GM23338 (cell line): Measurements from ENCODE around the gene NTM.

Source experiments
- CREB1 ChIP-seq: fragments of 250-450 bp; sonication (Bioruptor Pico); IDR thresholded peaks from 2 replicates; pipeline ENCODE4 v1.5.0; 2020; ENCODE audit warnings: low read depth, mild to moderate bottlenecking, moderate library complexity
- ETS1 ChIP-seq: IDR thresholded peaks from 2 replicates; pipeline ENCODE4 v1.6.1; 2016; ENCODE audit warnings: antibody characterized with exemption
- EZH2 ChIP-seq: fragments of 200-600 bp; sonication (generic); IDR thresholded peaks from one replicate; pipeline ENCODE4 v1.8.0; 2017; ENCODE audit warnings: antibody characterized with exemption, mild to moderate bottlenecking, low read depth; ENCODE audit not compliant: unreplicated experiment
- EZH2phosphoT487 ChIP-seq: fragments of 200-600 bp; sonication (generic); IDR thresholded peaks from one replicate; pipeline ENCODE4 v1.8.1; 2018; ENCODE audit warnings: antibody characterized with exemption; ENCODE audit not compliant: unreplicated experiment
- JUNB ChIP-seq: IDR thresholded peaks from one replicate; pipeline ENCODE4 v1.6.1; 2016; ENCODE audit warnings: antibody characterized with exemption; ENCODE audit not compliant: unreplicated experiment
- POLR2AphosphoS5 ChIP-seq: IDR thresholded peaks from 2 replicates; pipeline ENCODE4 v1.6.1; 2016; ENCODE audit warnings: antibody characterized with exemption, low read depth
- REST ChIP-seq: IDR thresholded peaks from one replicate; pipeline ENCODE4 v1.6.1; 2018; ENCODE audit warnings: antibody characterized with exemption; ENCODE audit not compliant: unreplicated experiment
- STAT1 ChIP-seq: IDR thresholded peaks from one replicate; pipeline ENCODE4 v1.6.1; 2016; ENCODE audit warnings: antibody characterized with exemption; ENCODE audit not compliant: unreplicated experiment
- TF ChIP-seq, protein P1 (sequence below), 2 experiments: fragments of 200-600 bp in 1 of 2; sonication (generic) in 1 of 2; conservative IDR thresholded peaks; 2 replicates each; pipeline versions ENCODE4 v1.5.1 to v1.6.1; 2016 to 2017; ENCODE audit warnings: antibody characterized with exemption in 2 of 2, low read depth in 2 of 2, mild to moderate bottlenecking in 2 of 2, moderate library complexity in 1 of 2
- TF ChIP-seq, protein P2 (sequence below): fragments of 250-450 bp; sonication (Bioruptor Pico); IDR thresholded peaks from 2 replicates; pipeline ENCODE4 v1.5.0; 2020; ENCODE audit warnings: mild to moderate bottlenecking, moderate library complexity

GRCh38 chr11:131913267-131913666 is 542.9 kb downstream of the NTM start:
- TF ChIP-seq, protein P1, sequence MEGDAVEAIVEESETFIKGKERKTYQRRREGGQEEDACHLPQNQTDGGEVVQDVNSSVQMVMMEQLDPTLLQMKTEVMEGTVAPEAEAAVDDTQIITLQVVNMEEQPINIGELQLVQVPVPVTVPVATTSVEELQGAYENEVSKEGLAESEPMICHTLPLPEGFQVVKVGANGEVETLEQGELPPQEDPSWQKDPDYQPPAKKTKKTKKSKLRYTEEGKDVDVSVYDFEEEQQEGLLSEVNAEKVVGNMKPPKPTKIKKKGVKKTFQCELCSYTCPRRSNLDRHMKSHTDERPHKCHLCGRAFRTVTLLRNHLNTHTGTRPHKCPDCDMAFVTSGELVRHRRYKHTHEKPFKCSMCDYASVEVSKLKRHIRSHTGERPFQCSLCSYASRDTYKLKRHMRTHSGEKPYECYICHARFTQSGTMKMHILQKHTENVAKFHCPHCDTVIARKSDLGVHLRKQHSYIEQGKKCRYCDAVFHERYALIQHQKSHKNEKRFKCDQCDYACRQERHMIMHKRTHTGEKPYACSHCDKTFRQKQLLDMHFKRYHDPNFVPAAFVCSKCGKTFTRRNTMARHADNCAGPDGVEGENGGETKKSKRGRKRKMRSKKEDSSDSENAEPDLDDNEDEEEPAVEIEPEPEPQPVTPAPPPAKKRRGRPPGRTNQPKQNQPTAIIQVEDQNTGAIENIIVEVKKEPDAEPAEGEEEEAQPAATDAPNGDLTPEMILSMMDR (conservative IDR thresholded peaks at IDR 0.05; ENCODE audit: low read depth in 2 of 2), result no peak
- TF ChIP-seq EZH2, result no peak
- no peak for TF ChIP-seq REST
- TF ChIP-seq ETS1, result no peak
- TF ChIP-seq POLR2AphosphoS5, result no peak
- no peak for TF ChIP-seq EZH2phosphoT487
- TF ChIP-seq CREB1, result no peak
- TF ChIP-seq JUNB, result no peak
- no peak for TF ChIP-seq STAT1
- TF ChIP-seq, protein P2, sequence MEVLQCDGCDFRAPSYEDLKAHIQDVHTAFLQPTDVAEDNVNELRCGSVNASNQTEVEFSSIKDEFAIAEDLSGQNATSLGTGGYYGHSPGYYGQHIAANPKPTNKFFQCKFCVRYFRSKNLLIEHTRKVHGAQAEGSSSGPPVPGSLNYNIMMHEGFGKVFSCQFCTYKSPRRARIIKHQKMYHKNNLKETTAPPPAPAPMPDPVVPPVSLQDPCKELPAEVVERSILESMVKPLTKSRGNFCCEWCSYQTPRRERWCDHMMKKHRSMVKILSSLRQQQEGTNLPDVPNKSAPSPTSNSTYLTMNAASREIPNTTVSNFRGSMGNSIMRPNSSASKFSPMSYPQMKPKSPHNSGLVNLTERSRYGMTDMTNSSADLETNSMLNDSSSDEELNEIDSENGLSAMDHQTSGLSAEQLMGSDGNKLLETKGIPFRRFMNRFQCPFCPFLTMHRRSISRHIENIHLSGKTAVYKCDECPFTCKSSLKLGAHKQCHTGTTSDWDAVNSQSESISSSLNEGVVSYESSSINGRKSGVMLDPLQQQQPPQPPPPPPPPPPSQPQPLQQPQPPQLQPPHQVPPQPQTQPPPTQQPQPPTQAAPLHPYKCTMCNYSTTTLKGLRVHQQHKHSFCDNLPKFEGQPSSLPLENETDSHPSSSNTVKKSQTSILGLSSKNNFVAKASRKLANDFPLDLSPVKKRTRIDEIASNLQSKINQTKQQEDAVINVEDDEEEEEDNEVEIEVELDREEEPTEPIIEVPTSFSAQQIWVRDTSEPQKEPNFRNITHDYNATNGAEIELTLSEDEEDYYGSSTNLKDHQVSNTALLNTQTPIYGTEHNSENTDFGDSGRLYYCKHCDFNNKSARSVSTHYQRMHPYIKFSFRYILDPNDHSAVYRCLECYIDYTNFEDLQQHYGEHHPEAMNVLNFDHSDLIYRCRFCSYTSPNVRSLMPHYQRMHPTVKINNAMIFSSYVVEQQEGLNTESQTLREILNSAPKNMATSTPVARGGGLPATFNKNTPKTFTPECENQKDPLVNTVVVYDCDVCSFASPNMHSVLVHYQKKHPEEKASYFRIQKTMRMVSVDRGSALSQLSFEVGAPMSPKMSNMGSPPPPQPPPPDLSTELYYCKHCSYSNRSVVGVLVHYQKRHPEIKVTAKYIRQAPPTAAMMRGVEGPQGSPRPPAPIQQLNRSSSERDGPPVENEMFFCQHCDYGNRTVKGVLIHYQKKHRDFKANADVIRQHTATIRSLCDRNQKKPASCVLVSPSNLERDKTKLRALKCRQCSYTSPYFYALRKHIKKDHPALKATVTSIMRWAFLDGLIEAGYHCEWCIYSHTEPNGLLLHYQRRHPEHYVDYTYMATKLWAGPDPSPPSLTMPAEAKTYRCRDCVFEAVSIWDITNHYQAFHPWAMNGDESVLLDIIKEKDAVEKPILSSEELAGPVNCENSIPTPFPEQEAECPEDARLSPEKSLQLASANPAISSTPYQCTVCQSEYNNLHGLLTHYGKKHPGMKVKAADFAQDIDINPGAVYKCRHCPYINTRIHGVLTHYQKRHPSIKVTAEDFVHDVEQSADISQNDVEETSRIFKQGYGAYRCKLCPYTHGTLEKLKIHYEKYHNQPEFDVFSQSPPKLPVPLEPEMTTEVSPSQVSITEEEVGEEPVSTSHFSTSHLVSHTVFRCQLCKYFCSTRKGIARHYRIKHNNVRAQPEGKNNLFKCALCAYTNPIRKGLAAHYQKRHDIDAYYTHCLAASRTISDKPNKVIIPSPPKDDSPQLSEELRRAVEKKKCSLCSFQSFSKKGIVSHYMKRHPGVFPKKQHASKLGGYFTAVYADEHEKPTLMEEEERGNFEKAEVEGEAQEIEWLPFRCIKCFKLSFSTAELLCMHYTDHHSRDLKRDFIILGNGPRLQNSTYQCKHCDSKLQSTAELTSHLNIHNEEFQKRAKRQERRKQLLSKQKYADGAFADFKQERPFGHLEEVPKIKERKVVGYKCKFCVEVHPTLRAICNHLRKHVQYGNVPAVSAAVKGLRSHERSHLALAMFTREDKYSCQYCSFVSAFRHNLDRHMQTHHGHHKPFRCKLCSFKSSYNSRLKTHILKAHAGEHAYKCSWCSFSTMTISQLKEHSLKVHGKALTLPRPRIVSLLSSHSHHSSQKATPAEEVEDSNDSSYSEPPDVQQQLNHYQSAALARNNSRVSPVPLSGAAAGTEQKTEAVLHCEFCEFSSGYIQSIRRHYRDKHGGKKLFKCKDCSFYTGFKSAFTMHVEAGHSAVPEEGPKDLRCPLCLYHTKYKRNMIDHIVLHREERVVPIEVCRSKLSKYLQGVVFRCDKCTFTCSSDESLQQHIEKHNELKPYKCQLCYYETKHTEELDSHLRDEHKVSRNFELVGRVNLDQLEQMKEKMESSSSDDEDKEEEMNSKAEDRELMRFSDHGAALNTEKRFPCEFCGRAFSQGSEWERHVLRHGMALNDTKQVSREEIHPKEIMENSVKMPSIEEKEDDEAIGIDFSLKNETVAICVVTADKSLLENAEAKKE (CRISPR knock-in tag), result no peak
